Neural progenitor cell (in vitro differentiated cells): Measurements from ENCODE around the gene STX1B. TPM values are rescaled to one million over a fixed set of nuclear protein-coding genes. Genes with fewer than 3 reads are reported as not detected.

Experiments
- DNase-seq: peaks from one replicate; pipeline ENCODE4 v3.0.0-alpha.2; 2016; ENCODE audit warnings: low spot score
- H2AFZ ChIP-seq: fragments of 200-600 bp; sonication (generic); replicated peaks from 2 replicates; pipeline ENCODE4 v1.6.1; 2016; ENCODE audit warnings: antibody characterized with exemption
- H3F3A ChIP-seq: fragments of 200-600 bp; sonication (generic); 2 replicates; pipeline ENCODE4 v1.6.1; 2016; ENCODE audit warnings: antibody characterized with exemption, low read depth
- H3K27ac ChIP-seq: fragments of 200-600 bp; sonication (generic); 2 replicates; pipeline ENCODE4 v1.5.1; 2016; ENCODE audit warnings: mild to moderate bottlenecking
- H3K27me3 ChIP-seq: fragments of 200-600 bp; sonication (generic); 2 replicates; pipeline ENCODE4 v1.6.1; 2016; ENCODE audit warnings: mild to moderate bottlenecking, moderate library complexity
- H3K36me3 ChIP-seq: fragments of 200-600 bp; sonication (generic); 2 replicates; pipeline ENCODE4 v1.5.1; 2016
- H3K4me1 ChIP-seq: fragments of 200-600 bp; sonication (generic); 2 replicates; pipeline ENCODE4 v1.6.1; 2016; ENCODE audit warnings: mixed run types
- H3K4me2 ChIP-seq: fragments of 200-600 bp; sonication (generic); 2 replicates; pipeline ENCODE4 v1.6.1; 2016
- H3K4me3 ChIP-seq: fragments of 200-600 bp; sonication (generic); 2 replicates; pipeline ENCODE4 v1.5.1; 2016
- H3K79me2 ChIP-seq: fragments of 200-600 bp; sonication (generic); 2 replicates; pipeline ENCODE4 v1.6.1; 2016; ENCODE audit warnings: low read depth
- H3K9ac ChIP-seq: fragments of 200-600 bp; sonication (generic); 2 replicates; pipeline ENCODE4 v1.6.1; 2016
- H3K9me3 ChIP-seq: fragments of 200-600 bp; sonication (generic); 2 replicates; pipeline ENCODE4 v1.5.1; 2016; ENCODE audit warnings: low read depth
- H4K20me1 ChIP-seq: fragments of 200-600 bp; sonication (generic); 2 replicates; pipeline ENCODE4 v1.6.1; 2016; ENCODE audit warnings: low read depth
- H3K27ac Mint-ChIP-seq: 3 replicates; pipeline ENCODE4 v1.8.0; 2021; ENCODE audit warnings: mixed read lengths
- H3K27me3 Mint-ChIP-seq: 2 replicates; pipeline ENCODE4 v1.8.0; 2022; ENCODE audit warnings: low read depth, mild to moderate bottlenecking, inconsistent platforms, moderate library complexity, mixed read lengths; ENCODE audit not compliant: insufficient read depth
- H3K36me3 Mint-ChIP-seq: 3 replicates; pipeline ENCODE4 v1.8.0; 2021; ENCODE audit warnings: mixed read lengths
- H3K4me1 Mint-ChIP-seq: 3 replicates; pipeline ENCODE4 v1.8.0; 2021; ENCODE audit warnings: mixed read lengths
- H3K4me3 Mint-ChIP-seq: 3 replicates; pipeline ENCODE4 v1.8.0; 2021; ENCODE audit warnings: mild to moderate bottlenecking, moderate library complexity, mixed read lengths
- H3K9me3 Mint-ChIP-seq: 3 replicates; pipeline ENCODE4 v1.8.0; 2020; ENCODE audit warnings: mixed read lengths
- EZH2 ChIP-seq: fragments of 200-600 bp; sonication (generic); IDR thresholded peaks from 2 replicates; pipeline ENCODE4 v1.6.1; 2017; ENCODE audit warnings: antibody characterized with exemption, mild to moderate bottlenecking, moderate library complexity
- EZH2phosphoT487 ChIP-seq: fragments of 200-600 bp; sonication (generic); IDR thresholded peaks from 2 replicates; pipeline ENCODE4 v1.6.1; 2017; ENCODE audit warnings: antibody characterized with exemption
- total RNA-seq: library from RNA; depleted of rRNA; stranded (reverse); fragments of >200 nt; gene quantifications from 2 replicates; pipeline ENCODE4 v1.2.3, GENCODE V29; 2015; ENCODE audit warnings: low replicate concordance
- TF ChIP-seq, protein P1 (sequence below): fragments of 200-600 bp; sonication (generic); IDR thresholded peaks from 2 replicates; pipeline ENCODE4 v1.5.1; 2017; ENCODE audit warnings: antibody characterized with exemption, mild to moderate bottlenecking

STX1B gene
- total RNA-seq, 1 donor from 2014 or later: 7.3 TPM

DNA sequence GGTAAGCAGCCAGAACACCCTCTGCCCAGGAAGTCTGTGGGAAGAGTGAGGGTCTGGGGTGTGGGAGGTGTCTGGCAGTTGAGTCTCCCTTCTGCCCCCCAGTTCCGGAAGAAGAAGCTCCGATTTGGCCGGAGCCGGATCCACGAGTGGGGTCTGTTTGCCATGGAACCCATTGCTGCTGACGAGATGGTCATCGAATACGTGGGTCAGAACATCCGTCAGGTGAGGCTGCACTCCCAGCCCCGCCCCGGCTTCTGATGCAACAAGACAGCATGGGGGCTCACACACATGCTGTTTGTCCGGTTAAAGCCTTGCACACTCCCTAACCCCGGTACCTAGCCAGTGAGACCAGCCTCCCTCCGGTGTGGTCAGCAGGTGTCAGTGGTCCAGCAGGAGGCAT is 29.5 kb downstream of the STX1B start:
- H3F3A ChIP-seq: peaks cover 10% of the 10 kb centered on the region
- Mint-ChIP-seq H3K27me3 (peaks cover 8% of the 10 kb centered on the region), H3K9me3 (no peaks in the 10 kb centered on the region), H3K36me3 (peaks cover 21% of the 10 kb centered on the region), H3K4me1 (no peaks in the 10 kb centered on the region), H3K27ac (no peak overlapping the region), H3K4me3 (no peak overlapping the region)
- no peak overlapping the region for H3K4me3 ChIP-seq
- no peaks in the 10 kb centered on the region for H3K36me3 ChIP-seq
- H3K9ac ChIP-seq: no peak overlapping the region
- DNase-seq: no peak
- TF ChIP-seq EZH2phosphoT487: no peak
- TF ChIP-seq EZH2: no peak
- TF ChIP-seq, protein P1, sequence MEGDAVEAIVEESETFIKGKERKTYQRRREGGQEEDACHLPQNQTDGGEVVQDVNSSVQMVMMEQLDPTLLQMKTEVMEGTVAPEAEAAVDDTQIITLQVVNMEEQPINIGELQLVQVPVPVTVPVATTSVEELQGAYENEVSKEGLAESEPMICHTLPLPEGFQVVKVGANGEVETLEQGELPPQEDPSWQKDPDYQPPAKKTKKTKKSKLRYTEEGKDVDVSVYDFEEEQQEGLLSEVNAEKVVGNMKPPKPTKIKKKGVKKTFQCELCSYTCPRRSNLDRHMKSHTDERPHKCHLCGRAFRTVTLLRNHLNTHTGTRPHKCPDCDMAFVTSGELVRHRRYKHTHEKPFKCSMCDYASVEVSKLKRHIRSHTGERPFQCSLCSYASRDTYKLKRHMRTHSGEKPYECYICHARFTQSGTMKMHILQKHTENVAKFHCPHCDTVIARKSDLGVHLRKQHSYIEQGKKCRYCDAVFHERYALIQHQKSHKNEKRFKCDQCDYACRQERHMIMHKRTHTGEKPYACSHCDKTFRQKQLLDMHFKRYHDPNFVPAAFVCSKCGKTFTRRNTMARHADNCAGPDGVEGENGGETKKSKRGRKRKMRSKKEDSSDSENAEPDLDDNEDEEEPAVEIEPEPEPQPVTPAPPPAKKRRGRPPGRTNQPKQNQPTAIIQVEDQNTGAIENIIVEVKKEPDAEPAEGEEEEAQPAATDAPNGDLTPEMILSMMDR: no peak
- no peak overlapping the region for H2AFZ ChIP-seq
- no peak overlapping the region for H3K27ac ChIP-seq
- no peaks in the 10 kb centered on the region for H3K79me2 ChIP-seq
- no peaks in the 10 kb centered on the region for H3K27me3 ChIP-seq
- H3K4me2 ChIP-seq: no peak overlapping the region
- peaks cover 14% of the 10 kb centered on the region for H4K20me1 ChIP-seq
- no peaks in the 10 kb centered on the region for H3K4me1 ChIP-seq
- no peaks in the 10 kb centered on the region for H3K9me3 ChIP-seq

DNA sequence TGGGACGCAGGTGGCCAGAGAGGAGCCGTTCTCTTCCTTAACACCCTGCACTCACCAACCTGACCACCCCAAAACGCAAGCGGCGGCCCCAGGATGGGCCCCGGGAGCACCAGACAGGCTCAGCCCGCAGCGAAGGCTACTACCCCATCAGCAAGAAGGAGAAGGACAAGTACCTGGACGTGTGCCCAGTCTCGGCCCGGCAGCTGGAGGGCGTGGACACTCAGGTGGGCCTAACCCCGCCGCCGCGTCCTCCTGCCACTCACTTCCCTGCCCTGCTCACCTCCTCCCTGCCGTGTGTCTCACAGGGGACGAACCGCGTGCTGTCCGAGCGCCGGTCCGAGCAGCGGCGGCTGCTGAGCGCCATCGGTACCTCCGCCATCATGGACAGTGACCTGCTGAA is 30.0 kb downstream of the STX1B start:
- Histone ChIP-seq H3K27me3 (no peaks in the 10 kb centered on the region), H3K4me3 (no peak overlapping the region), H3K4me2 (no peak overlapping the region), H3K36me3 (no peaks in the 10 kb centered on the region), H3K27ac (no peak overlapping the region), H4K20me1 (peaks cover 14% of the 10 kb centered on the region), H3K4me1 (no peaks in the 10 kb centered on the region), H3K9me3 (no peaks in the 10 kb centered on the region), H3F3A (peaks cover 10% of the 10 kb centered on the region), H2AFZ (no peak overlapping the region), H3K9ac (no peak overlapping the region), H3K79me2 (no peaks in the 10 kb centered on the region)
- H3K27me3 Mint-ChIP-seq: peaks cover 9% of the 10 kb centered on the region
- H3K4me3 Mint-ChIP-seq: no peak overlapping the region
- TF ChIP-seq EZH2 (no peak), EZH2phosphoT487 (no peak)
- TF ChIP-seq, protein P1: no peak
- DNase-seq: no peak
- H3K27ac Mint-ChIP-seq: no peak overlapping the region
- H3K4me1 Mint-ChIP-seq: no peaks in the 10 kb centered on the region
- no peaks in the 10 kb centered on the region for H3K9me3 Mint-ChIP-seq
- peaks cover 26% of the 10 kb centered on the region for H3K36me3 Mint-ChIP-seq

DNA sequence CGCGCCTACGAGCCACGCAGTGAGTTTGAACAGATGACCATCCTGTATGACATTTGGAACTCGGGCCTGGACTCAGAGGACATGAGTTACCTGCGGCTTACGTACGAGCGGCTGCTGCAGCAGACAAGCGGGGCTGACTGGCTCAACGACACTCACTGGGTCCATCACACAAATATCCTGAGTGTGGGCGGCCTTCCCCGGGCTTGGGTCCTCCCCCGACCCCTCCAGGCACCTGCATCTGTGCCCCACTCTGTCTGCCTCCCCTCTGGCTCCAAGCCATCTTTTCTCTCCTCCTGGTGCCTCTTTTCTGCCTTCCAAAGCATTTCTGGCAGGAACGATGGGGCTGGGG is 30.4 kb downstream of the STX1B start:
- Mint-ChIP-seq H3K4me1 (no peaks in the 10 kb centered on the region), H3K9me3 (no peaks in the 10 kb centered on the region), H3K4me3 (no peak overlapping the region), H3K27me3 (peaks cover 9% of the 10 kb centered on the region), H3K36me3 (peaks cover 26% of the 10 kb centered on the region), H3K27ac (no peak overlapping the region)
- no peak overlapping the region for H3K4me2 ChIP-seq
- no peak overlapping the region for H3K27ac ChIP-seq
- DNase-seq: no peak
- no peaks in the 10 kb centered on the region for H3K4me1 ChIP-seq
- H3K4me3 ChIP-seq: no peak overlapping the region
- no peak overlapping the region for H2AFZ ChIP-seq
- peaks cover 14% of the 10 kb centered on the region for H4K20me1 ChIP-seq
- H3K9ac ChIP-seq: no peak overlapping the region
- H3K79me2 ChIP-seq: no peaks in the 10 kb centered on the region
- H3K27me3 ChIP-seq: no peaks in the 10 kb centered on the region
- no peaks in the 10 kb centered on the region for H3K9me3 ChIP-seq
- no peak for TF ChIP-seq EZH2phosphoT487
- no peak for TF ChIP-seq EZH2
- TF ChIP-seq, protein P1: no peak
- H3F3A ChIP-seq: peaks cover 10% of the 10 kb centered on the region
- no peaks in the 10 kb centered on the region for H3K36me3 ChIP-seq
